Right kidney (tissue), 1 donor: ENCODE data around the gene CLDN6.

Source experiments
- DNase-seq: peaks from one replicate; pipeline ENCODE4 v3.0.0-alpha.2; 2016

Gene CLDN6

GRCh38 chr16:2971134-2971984 lies 46.6 kb downstream of the CLDN6 start:
- DNase-seq = no peak

GRCh38 chr16:2970563-2970962 lies 47.4 kb downstream of the CLDN6 start:
- no peak for DNase-seq

- peak; percentile 67 for DNase-seq
These were observed 48.1 kb downstream of the CLDN6 start for GRCh38 chr16:2969545-2970521.

- DNase-seq = peak; percentile 98
These were observed 49.0 kb downstream of the CLDN6 start, which contains the start of gene PAQR4 for GRCh38 chr16:2968738-2969544. Gene PAQR4, plus strand, starts transcription at chr16:2969348. Its CDS starts 327 bp downstream, at chr16:2969675.

GRCh38 chr16:2968368-2968737 lies 49.6 kb downstream of the CLDN6 start:
- no peak for DNase-seq

GRCh38 chr16:2967721-2968161 lies 50.2 kb downstream of the CLDN6 start:
- DNase-seq = no peak

- no peak for DNase-seq
These were observed 50.8 kb downstream of the CLDN6 start for GRCh38 chr16:2967211-2967631.

GRCh38 chr16:2966808-2967191 lies 51.2 kb downstream of the CLDN6 start:
- DNase-seq = peak; percentile 49

GRCh38 chr16:2966043-2966807 lies 51.8 kb downstream of the CLDN6 start:
- DNase-seq = no peak
